Esophagus (tissue), 2 donors: Measurements from ENCODE around the gene TMEM114. TPM values are rescaled to one million over a fixed set of nuclear protein-coding genes. Genes with fewer than 3 reads are reported as not detected.

Source experiments
- H3K27ac ChIP-seq, 2 donors: one replicate each; pipeline ENCODE4 v1.5.1; 2013; ENCODE audit warnings: low read depth in 2 of 2, mild to moderate bottlenecking in 2 of 2, inconsistent platforms in 1 of 2, low read length in 1 of 2, moderate library complexity in 1 of 2
- H3K27me3 ChIP-seq, 2 donors: one replicate each; pipeline ENCODE4 v1.6.1; 2013; ENCODE audit warnings: low read length in 2 of 2, control low read depth in 1 of 2, mild to moderate bottlenecking in 1 of 2; ENCODE audit not compliant: insufficient read depth in 2 of 2, control insufficient read depth in 1 of 2
- H3K36me3 ChIP-seq, 2 donors: one replicate each; pipeline ENCODE4 v1.6.1; 2013; ENCODE audit warnings: low read length in 1 of 2; ENCODE audit not compliant: control insufficient read depth in 2 of 2, insufficient read depth in 2 of 2
- H3K4me1 ChIP-seq, 2 donors: one replicate each; pipeline ENCODE4 v1.6.1; 2013; ENCODE audit warnings: low read length in 1 of 2; ENCODE audit not compliant: control insufficient read depth in 2 of 2, insufficient read depth in 2 of 2
- H3K4me3 ChIP-seq, 2 donors: one replicate each; pipeline ENCODE4 v1.5.1; 2013; ENCODE audit warnings: low read length in 2 of 2, mild to moderate bottlenecking in 2 of 2, low read depth in 1 of 2, moderate library complexity in 1 of 2
- H3K9me3 ChIP-seq, 2 donors: one replicate each; pipeline ENCODE4 v1.6.1; 2013; ENCODE audit warnings: mild to moderate bottlenecking in 2 of 2, low read depth in 1 of 2, low read length in 1 of 2, moderate library complexity in 1 of 2; ENCODE audit not compliant: control insufficient read depth in 2 of 2, insufficient read depth in 1 of 2
- WGBS, 2 donors: extraction: QIAGEN DNeasy Blood & Tissue Kit; methylation state at CpG; one replicate each; pipeline ENCODE4 v1.1.7; 2013; 5-methylcytosine and 5-hydroxymethylcytosine counted together
- polyA plus RNA-seq, 2 donors: library from polyadenylated mRNA; stranded (reverse); fragments of 200-250 nt; gene quantifications; one replicate each; pipeline ENCODE4 v1.2.3, GENCODE V29; 2013
- donor health status: healthy with polysubstance abuse.
- donor health status: Bipolar disorder and iron deficiency.

The TMEM114 gene
- polyA plus RNA-seq, 2 donors = 0.26 TPM; not detected in 1

DNA sequence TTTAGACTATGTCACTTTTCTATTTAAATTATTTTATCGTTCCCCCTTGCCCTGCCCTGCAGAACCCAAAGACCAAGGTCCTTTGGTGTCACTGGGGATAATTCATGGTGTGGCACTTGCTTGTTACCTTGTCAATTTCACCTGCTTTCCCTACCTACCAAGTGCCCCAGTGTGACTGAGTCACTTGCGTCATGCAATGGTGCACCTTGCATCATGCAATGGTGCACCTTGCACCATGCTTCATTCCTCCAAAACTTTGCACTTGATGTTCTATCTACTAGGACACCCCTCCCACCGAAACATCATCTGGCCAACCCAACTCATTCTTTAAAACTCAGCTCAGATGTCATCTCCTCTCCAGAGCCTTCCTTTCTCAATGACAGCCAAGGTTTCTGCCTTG, 47.1 kb downstream of the TMEM114 start:
- Histone ChIP-seq H3K27ac (no peak overlapping the region), H3K36me3 (no peaks in the 10 kb centered on the region), H3K9me3 (no peaks in the 10 kb centered on the region), H3K4me1 (no peaks in the 10 kb centered on the region), H3K27me3 (peaks cover 0 to 3% of the 10 kb centered on the region in 2 donors), H3K4me3 (no peak overlapping the region)
- 50 to 80% methylated on average over 3 of the region's 3 CpGs for WGBS, 2 donors

DNA sequence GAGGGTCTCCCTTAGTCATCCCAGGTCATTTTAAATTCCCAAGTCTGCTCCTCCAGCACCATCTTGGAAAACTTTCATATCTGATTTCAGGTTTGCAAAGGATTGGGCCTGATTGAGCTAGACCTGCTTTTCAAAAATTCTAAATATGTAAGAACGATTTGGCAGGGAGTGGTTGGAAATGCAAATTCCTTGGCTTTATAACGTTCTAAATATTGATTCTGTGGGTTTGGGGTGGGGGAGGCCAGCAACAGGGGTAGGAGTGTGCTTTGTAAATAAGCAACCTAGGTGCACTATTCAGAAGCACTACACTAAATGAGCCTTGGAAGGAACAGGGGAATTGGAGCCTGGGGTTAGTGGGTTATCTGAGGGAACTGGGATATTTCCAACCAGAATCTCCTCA, 47.9 kb downstream of the TMEM114 start:
- H3K9me3 ChIP-seq = no peaks in the 10 kb centered on the region
- H3K27ac ChIP-seq = no peak overlapping the region
- H3K27me3 ChIP-seq = peaks cover 0 to 3% of the 10 kb centered on the region in 2 donors
- H3K4me3 ChIP-seq = no peak overlapping the region
- no peaks in the 10 kb centered on the region for H3K36me3 ChIP-seq
- no peaks in the 10 kb centered on the region for H3K4me1 ChIP-seq
- WGBS, 2 donors = 28 to 35% methylated on average over 2 of the region's 2 CpGs

DNA sequence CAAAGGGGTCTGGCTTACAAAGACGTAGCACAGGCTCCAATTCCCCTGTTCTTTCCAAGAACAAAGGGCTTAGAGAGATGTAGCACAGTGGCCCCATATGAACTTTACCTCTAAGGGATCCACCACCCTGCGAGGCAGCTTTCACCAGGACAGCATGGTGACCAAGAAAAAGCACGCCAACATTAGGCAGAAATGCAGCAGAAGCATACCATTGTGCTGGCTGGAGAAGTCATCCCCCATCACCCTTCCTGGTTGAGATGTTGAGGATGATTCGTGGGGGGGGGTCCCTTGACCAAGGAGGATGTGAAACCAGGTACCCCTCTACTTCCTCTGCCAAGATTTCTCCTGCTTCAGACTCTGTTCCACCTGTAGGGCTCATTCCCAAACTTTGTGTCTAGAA, 48.4 kb downstream of the TMEM114 start:
- H3K9me3 ChIP-seq = no peaks in the 10 kb centered on the region
- peaks cover 0 to 3% of the 10 kb centered on the region in 2 donors for H3K27me3 ChIP-seq
- H3K4me3 ChIP-seq = no peak overlapping the region
- H3K4me1 ChIP-seq = no peaks in the 10 kb centered on the region
- H3K36me3 ChIP-seq = no peaks in the 10 kb centered on the region
- WGBS, 2 donors = 56 to 66% methylated on average over 4 of the region's 4 CpGs
- no peak overlapping the region for H3K27ac ChIP-seq

DNA sequence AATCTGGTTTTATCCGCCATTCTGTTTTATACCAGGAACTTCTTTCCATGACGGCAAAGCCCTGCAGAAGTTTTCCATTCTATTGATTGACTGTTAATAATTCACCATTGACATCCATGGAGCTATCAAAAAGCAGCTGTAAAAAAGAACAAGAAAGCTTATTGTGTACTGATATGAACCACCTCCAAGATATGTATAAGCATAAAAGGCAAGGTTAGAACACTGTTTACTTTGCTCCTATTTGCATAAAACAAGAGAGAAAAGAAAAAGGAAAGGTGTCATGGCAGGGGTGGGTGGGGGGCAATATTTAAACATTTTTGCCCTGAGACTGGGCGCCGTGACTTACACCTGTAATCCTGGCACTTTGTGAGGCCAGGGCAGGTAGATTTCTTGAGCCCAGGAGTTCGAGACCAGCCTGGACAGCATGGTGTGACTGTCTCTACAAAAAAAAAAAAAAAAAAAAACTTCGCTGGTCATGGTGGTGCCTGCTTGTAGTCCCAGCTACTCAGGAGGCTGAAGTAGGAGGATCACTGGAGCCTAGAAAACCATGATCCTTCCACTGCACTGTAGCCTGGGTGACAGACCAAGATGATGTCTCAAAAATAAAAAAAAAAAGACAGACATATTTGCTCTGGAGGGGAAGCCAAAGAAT, 52.5 kb downstream of the TMEM114 start:
- Histone ChIP-seq H3K4me1 (no peaks in the 10 kb centered on the region), H3K4me3 (no peak overlapping the region), H3K9me3 (no peaks in the 10 kb centered on the region), H3K27ac (no peak overlapping the region), H3K27me3 (peaks cover 0 to 3% of the 10 kb centered on the region in 2 donors), H3K36me3 (no peaks in the 10 kb centered on the region)
- 55 to 68% methylated on average over 6 of the region's 6 CpGs for WGBS, 2 donors

DNA sequence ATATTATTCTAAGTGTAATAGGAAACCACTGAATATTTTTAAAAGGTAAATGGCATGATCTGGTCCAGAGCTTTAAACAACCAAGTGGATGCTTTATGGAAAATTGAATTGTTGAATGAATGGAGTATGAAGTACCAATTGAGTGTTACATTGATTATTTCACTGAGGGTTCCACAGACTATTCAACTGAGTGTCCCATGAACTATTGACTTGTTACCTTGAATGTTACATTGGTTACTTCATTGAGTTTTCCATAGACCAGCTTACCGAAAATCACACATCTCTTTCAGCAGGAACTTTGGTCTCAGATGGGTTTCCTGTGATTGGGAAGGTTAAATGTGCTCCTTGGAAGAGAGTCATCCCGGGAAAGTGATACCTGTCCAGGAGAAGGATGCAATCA, 56.8 kb downstream of the TMEM114 start:
- Histone ChIP-seq H3K27ac (no peak overlapping the region), H3K4me3 (no peak overlapping the region), H3K27me3 (peaks cover 0 to 3% of the 10 kb centered on the region in 2 donors), H3K4me1 (no peaks in the 10 kb centered on the region), H3K9me3 (peaks cover 0 to 3% of the 10 kb centered on the region in 2 donors), H3K36me3 (no peaks in the 10 kb centered on the region)
- 83 to 89% methylated on average over 2 of the region's 2 CpGs for WGBS, 2 donors

DNA sequence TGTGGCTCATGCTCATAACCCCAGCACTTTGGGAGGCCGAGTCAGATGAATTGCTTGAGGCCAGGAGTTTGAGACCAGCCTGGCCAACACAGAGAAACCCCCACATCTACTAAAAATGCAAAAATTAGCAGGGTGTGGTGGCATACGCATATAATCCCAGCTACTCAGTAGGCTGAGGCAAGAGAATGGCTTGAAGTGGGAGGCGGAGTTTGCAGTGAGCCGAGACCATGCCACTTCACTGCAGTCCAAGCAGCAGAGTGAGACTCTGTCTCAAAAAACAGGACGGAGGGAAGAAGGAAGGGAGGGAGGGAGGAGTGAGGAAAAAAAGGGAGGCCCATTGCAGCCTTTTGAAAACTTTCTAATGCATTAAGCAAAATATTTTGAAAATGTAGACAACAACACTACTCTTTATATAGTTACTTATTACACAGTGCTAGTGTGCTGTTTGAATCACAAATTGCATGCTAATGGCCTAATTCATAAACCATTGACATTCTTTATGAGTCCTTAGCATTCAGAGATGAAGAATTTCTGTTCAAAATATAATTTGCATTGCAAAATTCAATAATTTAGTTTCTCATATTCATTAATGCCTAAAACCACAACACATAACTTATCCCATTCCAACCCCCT, 59.4 kb downstream of the TMEM114 start:
- WGBS, 2 donors = 47 to 63% methylated on average over 5 of the region's 5 CpGs
- H3K27ac ChIP-seq = no peak overlapping the region
- H3K4me1 ChIP-seq = no peaks in the 10 kb centered on the region
- H3K36me3 ChIP-seq = no peaks in the 10 kb centered on the region
- H3K9me3 ChIP-seq = peaks cover 2 to 3% of the 10 kb centered on the region in 2 donors
- no peak overlapping the region for H3K4me3 ChIP-seq
- peaks cover 0 to 3% of the 10 kb centered on the region in 2 donors for H3K27me3 ChIP-seq

DNA sequence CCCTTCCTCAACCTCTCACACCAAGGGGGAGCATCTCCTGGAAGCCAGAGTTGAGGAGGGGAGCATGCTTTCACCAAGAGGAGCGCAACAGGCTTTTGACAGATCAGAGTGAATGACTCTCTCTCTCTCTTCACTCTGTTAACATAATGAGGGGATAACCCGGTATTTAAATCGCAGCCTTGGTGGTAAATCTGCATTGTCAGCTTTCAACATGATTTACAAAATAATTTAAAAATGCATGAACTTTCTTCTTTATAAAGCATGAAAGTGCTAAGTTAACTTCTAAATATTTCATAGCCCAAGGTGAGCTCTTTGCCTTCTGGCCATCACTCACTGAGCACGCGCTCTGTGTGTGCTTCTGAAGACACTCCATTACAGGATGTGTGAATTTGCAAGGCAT, 61.8 kb downstream of the TMEM114 start:
- Histone ChIP-seq H3K4me3 (no peak overlapping the region), H3K27me3 (peaks cover 0 to 3% of the 10 kb centered on the region in 2 donors), H3K36me3 (no peaks in the 10 kb centered on the region), H3K4me1 (no peaks in the 10 kb centered on the region), H3K9me3 (peaks cover 2 to 3% of the 10 kb centered on the region in 2 donors), H3K27ac (no peak overlapping the region)
- 72 to 79% methylated on average over 5 of the region's 5 CpGs for WGBS, 2 donors

DNA sequence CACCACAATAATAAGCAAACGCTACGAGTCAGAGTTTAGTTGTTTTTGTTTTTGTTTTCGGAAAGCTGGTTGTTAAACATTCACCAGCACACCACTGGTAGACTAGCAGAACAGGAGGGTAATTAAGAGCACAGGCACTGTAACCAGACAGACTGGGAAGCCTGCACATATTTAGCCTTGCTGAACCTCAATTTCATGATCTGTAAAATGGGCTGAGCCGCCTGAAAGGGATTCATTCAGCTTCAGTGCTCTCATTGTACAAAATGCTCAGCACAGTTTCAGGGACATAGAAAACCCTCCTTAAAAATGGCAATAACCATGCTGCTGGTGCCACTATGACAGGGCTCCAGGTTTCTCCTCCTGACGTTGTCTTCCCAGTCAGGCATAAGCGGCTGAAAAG, 66.4 kb downstream of the TMEM114 start:
- Histone ChIP-seq H3K27me3 (no peaks in the 10 kb centered on the region), H3K4me1 (no peaks in the 10 kb centered on the region)
- 81 to 85% methylated on average over 6 of the region's 6 CpGs for WGBS, 2 donors

DNA sequence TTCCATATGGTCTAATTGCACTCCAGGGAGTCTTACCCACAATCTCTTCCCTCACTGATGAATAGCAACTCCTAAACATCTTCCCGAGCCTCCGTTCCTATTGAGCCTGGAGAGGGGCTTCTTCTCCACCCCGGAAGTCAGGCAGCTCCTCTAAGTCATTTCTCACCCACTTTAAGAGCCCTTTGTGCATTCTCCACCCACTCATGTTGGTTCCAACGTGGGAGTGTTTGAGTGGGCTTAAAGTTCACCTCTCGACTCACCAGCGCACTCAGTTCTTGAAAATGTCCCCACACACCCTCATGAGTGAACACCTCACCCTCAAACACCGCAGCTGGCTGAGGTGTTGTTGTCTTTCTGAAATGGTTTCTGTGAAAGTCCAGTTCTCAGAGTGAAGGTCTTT, 67.6 kb downstream of the TMEM114 start:
- Histone ChIP-seq H3K4me1 (no peaks in the 10 kb centered on the region), H3K4me3 (no peak overlapping the region), H3K27ac (no peak overlapping the region), H3K36me3 (no peaks in the 10 kb centered on the region), H3K27me3 (no peaks in the 10 kb centered on the region), H3K9me3 (no peaks in the 10 kb centered on the region)
- 73 to 78% methylated on average over 7 of the region's 7 CpGs for WGBS, 2 donors

More for the DNA sequence above, 66.4 kb downstream of the TMEM114 start:
- Histone ChIP-seq H3K9me3 (peaks cover 0 to 2% of the 10 kb centered on the region in 2 donors), H3K4me3 (no peak overlapping the region), H3K36me3 (no peaks in the 10 kb centered on the region), H3K27ac (no peak overlapping the region)

DNA sequence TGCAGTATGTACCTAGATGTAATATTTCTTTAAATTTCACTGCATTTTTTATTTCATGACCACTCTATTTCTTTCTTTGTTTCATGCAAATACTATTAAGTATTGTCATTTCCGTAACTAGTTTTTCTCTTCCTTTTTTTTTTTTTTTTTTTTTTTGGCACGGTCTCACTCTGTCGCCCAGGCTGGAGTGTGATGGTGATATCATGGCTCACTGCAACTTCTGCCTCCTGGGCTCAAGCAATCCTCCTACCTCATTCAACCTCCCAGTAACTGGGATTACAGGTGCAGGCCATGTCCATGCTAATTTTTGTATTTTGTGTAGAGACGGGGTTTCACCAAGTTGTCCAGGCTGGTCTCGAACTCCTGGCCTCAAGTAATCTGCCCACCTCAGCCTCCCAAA, 70.7 kb downstream of the TMEM114 start:
- H3K27ac ChIP-seq = no peak overlapping the region
- 66 to 71% methylated on average over 5 of the region's 5 CpGs for WGBS, 2 donors
- no peaks in the 10 kb centered on the region for H3K36me3 ChIP-seq
- H3K4me1 ChIP-seq = no peaks in the 10 kb centered on the region
- H3K27me3 ChIP-seq = no peaks in the 10 kb centered on the region
- no peaks in the 10 kb centered on the region for H3K9me3 ChIP-seq
- no peak overlapping the region for H3K4me3 ChIP-seq
